ENCODE measurements around the gene MAP1LC3A. TPM values are rescaled to one million over a fixed set of nuclear protein-coding genes. Genes with fewer than 3 reads are reported as not detected.
A peak's percentile ranks its signal among the peaks of the same experiment; 100 is the strongest.

The MAP1LC3A gene
- total and polyA plus RNA-seq, 2 experiments from 2014 or later = 80.3 to 83.1 TPM

DNA sequence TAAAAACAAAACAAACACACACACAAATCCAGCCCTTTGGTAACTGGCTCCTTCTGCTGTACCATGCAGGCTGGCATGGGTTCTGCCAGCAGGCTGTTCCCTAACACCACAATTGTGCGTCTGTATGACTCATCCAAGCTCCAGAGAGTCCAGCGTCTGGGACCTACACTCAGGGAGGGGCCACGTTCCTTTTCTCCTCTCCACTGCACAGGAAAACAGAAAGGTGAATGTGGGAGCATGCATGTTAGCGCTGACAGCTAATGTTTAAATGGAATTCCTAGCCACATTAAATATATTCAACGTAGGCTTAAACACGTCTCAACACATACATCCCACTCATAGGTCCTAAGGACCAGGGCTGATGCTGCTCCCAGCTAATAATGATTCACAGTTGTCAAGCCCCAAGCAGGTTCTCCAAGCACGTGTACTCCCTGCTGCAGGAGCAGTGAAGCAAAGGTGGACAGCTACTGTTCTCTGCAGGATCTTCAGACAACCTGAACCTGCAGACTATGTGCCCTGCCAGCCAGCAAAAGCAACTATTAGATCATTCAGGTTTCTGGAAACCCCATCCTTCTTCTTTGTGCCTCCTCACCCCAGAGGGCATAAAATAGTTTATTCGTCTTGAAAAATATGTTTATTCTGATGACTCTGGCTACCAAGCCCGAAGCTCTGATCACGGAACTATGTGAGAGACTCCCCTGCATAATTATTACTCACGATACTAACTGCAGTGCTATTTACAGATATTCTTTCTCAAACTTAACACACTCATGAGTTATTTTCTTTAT, 20.9 kb downstream of the MAP1LC3A start:
- Histone ChIP-seq H3K9ac (no peak overlapping the region), H3K4me2 (ENCODE audit: unreplicated experiment) (no peak overlapping the region), H3K27me3 (replicated peaks; ENCODE audit: insufficient read depth) (no peaks in the 10 kb centered on the region), H3K79me2 (ENCODE audit: insufficient read depth) (no peaks in the 10 kb centered on the region), H3K4me3 (no peak overlapping the region), H3K36me3 (ENCODE audit: low read depth) (no peaks in the 10 kb centered on the region), H4K20me1 (ENCODE audit: insufficient read depth) (no peaks in the 10 kb centered on the region), H3K4me1 (ENCODE audit: insufficient read depth) (peaks cover 39% of the 10 kb centered on the region), H2AFZ (no peak overlapping the region), H3F3A (ENCODE audit: insufficient read depth) (peaks cover 7% of the 10 kb centered on the region), H3K27ac (peak overlapping the region; percentile 7; the same call in 1 of the 2 replicates), H3K9me2 (ENCODE audit: insufficient read depth) (no peaks in the 10 kb centered on the region), H3K9me3 (ENCODE audit: low read depth) (no peaks in the 10 kb centered on the region)
- in situ Hi-C loops (cut with MboI) = no loop called here
- 44 to 48% methylated on average over 11 of the region's 11 CpGs for WGBS, 2 experiments (ENCODE audit: low coverage in 1 of 2, low lambda C conversion rate in 2 of 2, missing lambda C conversion rate in 2 of 2)
- DNase-seq = peak; percentile 95
- TF ChIP-seq EZH2phosphoT487 (IDR thresholded peaks at IDR 0.05; ENCODE audit: insufficient read depth, low read depth) (no peak), EZH2 (IDR thresholded peaks at IDR 0.05; ENCODE audit: insufficient read depth, poor library complexity, severe bottlenecking) (no peak)

DNA sequence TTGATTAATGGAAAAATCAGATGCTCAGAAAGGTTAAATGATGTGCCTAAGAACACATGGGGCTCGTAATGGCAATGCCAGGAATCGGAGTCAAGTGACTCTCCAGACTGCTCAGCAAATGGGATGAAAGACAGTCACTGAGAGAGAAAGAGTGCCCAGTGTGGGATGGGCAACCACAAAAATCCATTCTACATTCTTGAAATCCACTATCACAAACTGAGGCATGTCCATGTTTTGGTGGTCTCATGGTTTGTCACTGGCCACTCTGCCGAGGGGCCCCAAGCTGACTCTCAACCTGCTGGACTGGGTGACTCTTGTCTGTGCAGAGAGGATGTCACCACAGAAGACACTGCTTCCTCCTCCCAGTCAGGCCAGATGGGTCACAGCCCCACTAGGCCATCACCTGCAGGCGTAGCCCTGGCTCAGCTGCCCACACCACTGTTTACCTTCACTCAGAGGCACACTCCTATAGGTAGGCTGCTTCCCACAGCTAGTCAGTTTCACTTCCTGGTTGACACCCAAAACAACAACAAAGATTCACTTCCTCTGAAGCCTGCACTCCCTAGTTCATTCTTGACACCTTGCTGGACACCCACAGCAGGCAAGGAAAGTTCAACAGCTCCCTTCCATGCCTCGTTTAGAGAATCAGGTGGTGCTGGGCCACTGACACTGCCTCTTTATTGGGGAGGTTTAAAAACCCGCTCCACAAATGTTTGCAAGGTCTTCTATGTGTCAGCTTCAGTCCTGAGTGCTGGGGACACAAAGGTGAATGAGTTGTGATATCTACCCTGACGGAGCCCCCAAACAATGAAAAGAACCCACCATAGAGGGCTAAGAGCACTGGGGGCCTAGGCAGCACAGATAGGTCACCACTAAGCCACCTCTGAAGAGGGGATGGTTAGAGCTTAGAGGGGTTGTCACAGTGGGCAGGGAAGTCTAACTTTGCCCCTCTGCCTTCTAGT, 21.7 kb downstream of the MAP1LC3A start:
- H3K9me3 ChIP-seq (ENCODE audit: low read depth) = no peaks in the 10 kb centered on the region
- peaks cover 39% of the 10 kb centered on the region for H3K4me1 ChIP-seq (ENCODE audit: insufficient read depth)
- DNase-seq = peak; percentile 50
- no peaks in the 10 kb centered on the region for H4K20me1 ChIP-seq (ENCODE audit: insufficient read depth)
- H3K9me2 ChIP-seq (ENCODE audit: insufficient read depth) = no peaks in the 10 kb centered on the region
- no peak overlapping the region for H3K4me2 ChIP-seq (ENCODE audit: unreplicated experiment)
- in situ Hi-C loops (cut with MboI) = no loop called here
- no peak for TF ChIP-seq EZH2 (IDR thresholded peaks at IDR 0.05; ENCODE audit: insufficient read depth, poor library complexity, severe bottlenecking)
- H3K27ac ChIP-seq = 0 out of 2 replicates have a peak overlapping the region, but pooled peaks have one; percentile 7
- no peak overlapping the region for H2AFZ ChIP-seq
- no peak overlapping the region for H3K9ac ChIP-seq
- H3K27me3 ChIP-seq (replicated peaks; ENCODE audit: insufficient read depth) = no peaks in the 10 kb centered on the region
- H3K4me3 ChIP-seq = no peak overlapping the region
- no peaks in the 10 kb centered on the region for H3K79me2 ChIP-seq (ENCODE audit: insufficient read depth)
- WGBS, 2 experiments (ENCODE audit: low coverage in 1 of 2, low lambda C conversion rate in 2 of 2, missing lambda C conversion rate in 2 of 2) = 84 to 86% methylated on average over 7 of the region's 7 CpGs
- no peaks in the 10 kb centered on the region for H3K36me3 ChIP-seq (ENCODE audit: low read depth)
- peaks cover 7% of the 10 kb centered on the region for H3F3A ChIP-seq (ENCODE audit: insufficient read depth)

DNA sequence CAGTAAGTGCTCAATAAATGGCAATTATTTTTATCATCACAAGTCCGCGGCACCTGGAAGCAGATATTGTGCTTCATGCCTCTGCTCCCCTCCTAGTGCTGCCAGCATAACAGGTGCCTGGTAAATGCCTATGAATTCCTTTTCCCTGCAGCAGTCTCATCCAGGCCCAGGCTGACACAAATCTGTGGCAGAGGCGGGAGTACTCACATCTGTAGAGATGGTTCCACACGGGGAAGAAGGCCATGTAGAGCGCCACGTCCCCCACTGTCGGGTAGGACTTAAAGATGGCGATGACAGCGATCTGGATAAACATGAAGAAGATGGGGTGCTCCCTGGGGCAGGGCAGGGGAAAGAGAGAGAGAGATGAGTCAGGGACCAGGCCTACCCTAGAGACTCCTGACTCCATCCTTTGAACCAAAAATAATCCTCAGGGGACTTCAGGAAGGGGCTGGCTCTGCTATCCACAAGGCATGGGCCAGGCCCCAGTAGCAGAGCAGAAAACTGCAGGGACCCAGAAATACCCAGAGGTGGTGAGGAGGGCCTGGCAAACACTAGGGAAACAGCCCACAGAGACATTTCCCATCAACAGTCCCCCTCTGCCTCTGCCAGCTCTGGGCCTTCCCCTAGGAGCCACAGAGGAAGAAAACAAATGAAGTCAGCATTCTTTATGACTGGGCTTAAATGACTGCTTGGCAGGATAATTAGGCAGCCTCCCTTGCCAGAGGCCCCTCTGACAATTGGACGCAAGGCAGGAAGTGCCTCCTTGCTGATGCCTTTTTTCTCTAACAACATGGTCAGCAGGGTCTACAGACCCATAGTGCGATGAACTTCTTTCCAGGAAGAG, 23.0 kb downstream of the MAP1LC3A start:
- WGBS, 2 experiments (ENCODE audit: low coverage in 1 of 2, low lambda C conversion rate in 2 of 2, missing lambda C conversion rate in 2 of 2) = 73 to 74% methylated on average over 11 of the region's 11 CpGs
- no peak for TF ChIP-seq EZH2phosphoT487 (IDR thresholded peaks at IDR 0.05; ENCODE audit: insufficient read depth, low read depth)
- no peak for TF ChIP-seq EZH2 (IDR thresholded peaks at IDR 0.05; ENCODE audit: insufficient read depth, poor library complexity, severe bottlenecking)
- Histone ChIP-seq H3K27me3 (replicated peaks; ENCODE audit: insufficient read depth) (no peaks in the 10 kb centered on the region), H3K9me2 (ENCODE audit: insufficient read depth) (no peaks in the 10 kb centered on the region), H3K4me3 (no peak overlapping the region), H3K9ac (peak overlapping the region; percentile 14; the same call in 1 of the 2 replicates), H3K79me2 (ENCODE audit: insufficient read depth) (no peaks in the 10 kb centered on the region), H3K9me3 (ENCODE audit: low read depth) (no peaks in the 10 kb centered on the region), H4K20me1 (ENCODE audit: insufficient read depth) (no peaks in the 10 kb centered on the region), H2AFZ (peak overlapping the region; percentile 21), H3K4me1 (ENCODE audit: insufficient read depth) (peaks cover 39% of the 10 kb centered on the region), H3F3A (ENCODE audit: insufficient read depth) (peaks cover 7% of the 10 kb centered on the region), H3K36me3 (ENCODE audit: low read depth) (no peaks in the 10 kb centered on the region), H3K4me2 (ENCODE audit: unreplicated experiment) (peak overlapping the region; percentile 10), H3K27ac (peak overlapping the region; percentile 52)
- peak; percentile 83 for DNase-seq
- in situ Hi-C loops (cut with MboI) = no loop called here

DNA sequence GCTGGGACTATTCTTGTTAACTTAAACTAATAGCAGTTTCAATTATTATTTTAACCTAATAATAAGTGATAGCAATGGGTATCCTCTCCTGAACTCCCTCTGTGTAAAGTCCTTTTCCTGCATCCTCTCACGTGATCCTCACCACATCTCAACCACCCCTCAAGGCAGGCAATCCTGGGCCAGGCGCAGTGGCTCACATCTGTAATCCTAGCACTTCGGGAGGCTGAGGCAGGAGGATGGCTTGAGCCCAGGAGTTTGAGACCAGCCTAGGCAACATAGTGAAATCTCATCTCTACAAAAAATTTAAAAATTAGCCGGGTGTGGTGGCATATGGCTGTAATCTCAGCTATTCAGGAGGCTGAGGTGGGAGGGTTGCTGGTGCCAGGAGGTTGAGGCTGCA, 23.7 kb downstream of the MAP1LC3A start:
- peaks cover 39% of the 10 kb centered on the region for H3K4me1 ChIP-seq (ENCODE audit: insufficient read depth)
- H3F3A ChIP-seq (ENCODE audit: insufficient read depth) = peaks cover 7% of the 10 kb centered on the region
- DNase-seq = no peak
- no peaks in the 10 kb centered on the region for H4K20me1 ChIP-seq (ENCODE audit: insufficient read depth)
- H3K27me3 ChIP-seq (replicated peaks; ENCODE audit: insufficient read depth) = no peaks in the 10 kb centered on the region
- peak overlapping the region; percentile 14; the same call in 1 of the 2 replicates for H3K9ac ChIP-seq
- TF ChIP-seq EZH2 (IDR thresholded peaks at IDR 0.05; ENCODE audit: insufficient read depth, poor library complexity, severe bottlenecking) (no peak), EZH2phosphoT487 (IDR thresholded peaks at IDR 0.05; ENCODE audit: insufficient read depth, low read depth) (no peak)
- 69 to 78% methylated on average over 4 of the region's 4 CpGs for WGBS, 2 experiments (ENCODE audit: low coverage in 1 of 2, low lambda C conversion rate in 2 of 2, missing lambda C conversion rate in 2 of 2)
- in situ Hi-C loops (cut with MboI) = no loop called here
- peak overlapping the region; percentile 10 for H3K4me2 ChIP-seq (ENCODE audit: unreplicated experiment)
- H3K4me3 ChIP-seq = no peak overlapping the region
- no peaks in the 10 kb centered on the region for H3K79me2 ChIP-seq (ENCODE audit: insufficient read depth)
- no peaks in the 10 kb centered on the region for H3K36me3 ChIP-seq (ENCODE audit: low read depth)
- H3K27ac ChIP-seq = peak overlapping the region; percentile 52
- H3K9me3 ChIP-seq (ENCODE audit: low read depth) = no peaks in the 10 kb centered on the region
- peak overlapping the region; percentile 21 for H2AFZ ChIP-seq
- H3K9me2 ChIP-seq (ENCODE audit: insufficient read depth) = no peaks in the 10 kb centered on the region

Measured in GM23248 (cell line).